GM12878 (cell line): ENCODE results near the gene ADAMTS6. TPM values are rescaled to one million over a fixed set of nuclear protein-coding genes. Genes with fewer than 3 reads are reported as not detected.

Source experiments
- ATAC-seq: fragments of 200-7000 bp; cut with Tn5 transposase; 3 replicates; pipeline ENCODE4 v1.9.1; 2020; ENCODE audit warnings: mild to moderate bottlenecking, moderate library complexity
- BruUV-seq: library from RNA; stranded (reverse); fragments of 400-500 nt; replicated peaks from 2 replicates; lab custom pipeline; 2021; lab: Mats Ljungman, UMichigan
- CTCF ChIA-PET: fragments of 300-600 bp; sonication (Branson Sonifier 250); formaldehyde crosslinking; extraction: SDS; loops from one replicate; lab custom pipeline; 2021; ENCODE audit warnings: inconsistent platforms; lab: Yijun Ruan, JAX
- POLR2A ChIA-PET: fragments of 350-600 bp; formaldehyde crosslinking; extraction: SDS; loops from one replicate; lab custom pipeline; 2021; ENCODE audit warnings: inconsistent platforms; lab: Charles Lee
- RAD21 ChIA-PET: fragments of 300-600 bp; sonication (Branson Sonifier 250); formaldehyde crosslinking; loops from one replicate; lab custom pipeline; 2023; ENCODE audit warnings: antibody characterized with exemption; ENCODE audit not compliant: unreplicated experiment; lab: Charles Lee
- SMC1A ChIA-PET: fragments of 300-600 bp; sonication (Branson Sonifier 250); formaldehyde crosslinking; loops from one replicate; lab custom pipeline; 2023; ENCODE audit not compliant: unreplicated experiment, uncharacterized antibody; lab: Charles Lee
- DNase-seq: peaks from one replicate; pipeline ENCODE4 v3.0.0-alpha.2; 2011; ENCODE audit warnings: low read depth, low spot score
- FAIRE-seq: peaks from 3 replicates; lab custom pipeline; 2011; peaks lifted over from hg19 to GRCh38; lab: Jason Lieb, UNC
- H2AFZ ChIP-seq: 2 replicates; pipeline ENCODE4 v1.6.0; 2011; ENCODE audit warnings: low read depth, low read length, control low read depth; ENCODE audit not compliant: control insufficient read depth
- H3K27ac ChIP-seq: 2 replicates; pipeline ENCODE4 v1.5.1; 2011; ENCODE audit warnings: control low read depth; ENCODE audit not compliant: control insufficient read depth, insufficient read depth
- H3K27me3 ChIP-seq, 2 experiments: replicated peaks in 1 of 2; 2 replicates each; pipeline versions ENCODE4 v1.6.0 to v1.6.1; 2011; ENCODE audit warnings: low read length in 1 of 2; ENCODE audit not compliant: control insufficient read depth in 2 of 2, insufficient read depth in 2 of 2
- H3K36me3 ChIP-seq, 2 experiments: 2 replicates each; pipeline ENCODE4 v1.5.1; 2011; ENCODE audit warnings: low read length in 1 of 2; ENCODE audit not compliant: control insufficient read depth in 2 of 2, insufficient read depth in 2 of 2
- H3K4me1 ChIP-seq: 2 replicates; pipeline ENCODE4 v1.6.1; 2011; ENCODE audit warnings: mild to moderate bottlenecking, low read length, moderate library complexity, mixed read lengths; ENCODE audit not compliant: control insufficient read depth, insufficient read depth
- H3K4me2 ChIP-seq: 2 replicates; pipeline ENCODE4 v1.6.0; 2011; ENCODE audit warnings: control low read depth; ENCODE audit not compliant: control insufficient read depth, insufficient read depth
- H3K4me3 ChIP-seq: fragments of 200-600 bp; sonication (generic); 2 replicates; pipeline ENCODE4 v1.5.1; 2016
- H3K79me2 ChIP-seq: 2 replicates; pipeline ENCODE4 v1.6.0; 2011; ENCODE audit warnings: low read length; ENCODE audit not compliant: control insufficient read depth, insufficient read depth
- H3K9ac ChIP-seq: 2 replicates; pipeline ENCODE4 v1.8.0; 2011; ENCODE audit warnings: low read length, control low read depth, mixed read lengths; ENCODE audit not compliant: control insufficient read depth, insufficient read depth
- H3K9me3 ChIP-seq: replicated peaks from 3 replicates; pipeline ENCODE4 v1.5.1; 2011; ENCODE audit warnings: mild to moderate bottlenecking, low read length; ENCODE audit not compliant: control insufficient read depth, insufficient read depth
- H4K20me1 ChIP-seq: 2 replicates; pipeline ENCODE4 v1.6.0; 2011; ENCODE audit not compliant: control insufficient read depth, insufficient read depth
- CREB1 ChIP-seq: IDR thresholded peaks from 2 replicates; pipeline ENCODE4 v1.6.1; 2012; ENCODE audit warnings: low read depth, mild to moderate bottlenecking, inconsistent platforms
- HDAC2 ChIP-seq: fragments of 200-600 bp; sonication (generic); IDR thresholded peaks from 2 replicates; pipeline ENCODE4 v1.6.1; 2017
- MLLT1 ChIP-seq: fragments of 450-650 bp; IDR thresholded peaks from 2 replicates; pipeline ENCODE4 v1.6.1; 2016; ENCODE audit warnings: mild to moderate bottlenecking
- NKRF ChIP-seq: fragments of 450-650 bp; conservative IDR thresholded peaks from 2 replicates; pipeline ENCODE4 v1.6.1; 2017; ENCODE audit warnings: mild to moderate bottlenecking, moderate library complexity
- NR2C2 ChIP-seq: IDR thresholded peaks from 2 replicates; pipeline ENCODE4 v1.6.1; 2011; ENCODE audit warnings: borderline replicate concordance, low read depth; ENCODE audit not compliant: control insufficient read depth, insufficient read length
- PAX8 ChIP-seq: fragments of 450-650 bp; IDR thresholded peaks from 2 replicates; pipeline ENCODE4 v1.6.1; 2017; ENCODE audit warnings: mild to moderate bottlenecking, moderate library complexity
- POLR2AphosphoS5 ChIP-seq: IDR thresholded peaks from 2 replicates; pipeline ENCODE4 v1.6.1; 2011; ENCODE audit warnings: mild to moderate bottlenecking, low read length, inconsistent platforms
- RAD51 ChIP-seq: fragments of 450-650 bp; IDR thresholded peaks from 2 replicates; pipeline ENCODE4 v1.6.1; 2016; ENCODE audit warnings: moderate library complexity, mild to moderate bottlenecking, inconsistent platforms
- SIN3A ChIP-seq: IDR thresholded peaks from 2 replicates; pipeline ENCODE4 v1.6.1; 2012; ENCODE audit warnings: low read depth, low read length, improper control_type of control experiment
- SMAD1 ChIP-seq: fragments of 450-650 bp; IDR thresholded peaks from 2 replicates; pipeline ENCODE4 v1.6.1; 2018; ENCODE audit warnings: mild to moderate bottlenecking, low read depth; ENCODE audit not compliant: partially characterized antibody
- SREBF2 ChIP-seq: IDR thresholded peaks from 2 replicates; pipeline ENCODE4 v1.6.1; 2012; ENCODE audit warnings: mild to moderate bottlenecking, low read length
- SUPT20H ChIP-seq: IDR thresholded peaks from 2 replicates; pipeline ENCODE4 v1.6.1; 2011; ENCODE audit warnings: low read depth, mild to moderate bottlenecking, low read length, moderate library complexity, borderline replicate concordance; ENCODE audit not compliant: control insufficient read depth
- TCF7 ChIP-seq: IDR thresholded peaks from 2 replicates; pipeline ENCODE4 v1.6.1; 2014; ENCODE audit warnings: antibody characterized with exemption, borderline replicate concordance
- USF1 ChIP-seq: IDR thresholded peaks from 2 replicates; pipeline ENCODE4 v1.6.1; 2011; ENCODE audit warnings: borderline replicate concordance, low read depth, mild to moderate bottlenecking, moderate library complexity, mixed read lengths, low read length; ENCODE audit not compliant: insufficient read depth; ENCODE audit errors: extremely low read length
- YBX1 ChIP-seq: fragments of 450-650 bp; IDR thresholded peaks from 2 replicates; pipeline ENCODE4 v1.6.1; 2016; ENCODE audit warnings: antibody characterized with exemption
- ZBED1 ChIP-seq: IDR thresholded peaks from 2 replicates; pipeline ENCODE4 v1.6.1; 2016; ENCODE audit warnings: borderline replicate concordance
- ZNF217 ChIP-seq: fragments of 450-650 bp; IDR thresholded peaks from 2 replicates; pipeline ENCODE4 v1.6.1; 2017; ENCODE audit warnings: antibody characterized with exemption, mild to moderate bottlenecking
- WGBS: methylation state at CpG from one replicate; pipeline ENCODE4 v1.1.6; 2016; ENCODE audit warnings: low lambda C conversion rate; ENCODE audit not compliant: insufficient replicate concordance, insufficient coverage; ENCODE audit errors: missing lambda C conversion rate; 5-methylcytosine and 5-hydroxymethylcytosine counted together
- in situ Hi-C: fragments of 300-500 bp; cut with MboI; formaldehyde crosslinking; loops from 9 replicates; pipeline ENCODE4 v1.14.3; 2018; ENCODE audit warnings: mixed read lengths
- intact Hi-C: fragments of 100-400 bp; cut with micrococcal nuclease; formaldehyde crosslinking; loops from one replicate; pipeline ENCODE4 v1.14.2; 2022; ENCODE audit not compliant: unreplicated experiment
- polyA plus RNA-seq, 11 experiments: library from polyadenylated mRNA; depleted of rRNA in 4 of 11; unstranded in 6 of 11; stranded (reverse) in 5 of 11; fragments of >200 nt; fragmentation: Nextera tagmentation in 4 of 11; fragmentation: Illumina TruSeq in 1 of 11; extraction: Ambion mirVana in 4 of 11; extraction: Trizol in 1 of 11; gene quantifications; 1 replicate in 1 of 11; 2 replicates in 10 of 11; pipeline versions ENCODE4 v1.2.1 to v1.2.3, GENCODE V29; 2011 to 2016; ENCODE audit warnings: inconsistent platforms in 2 of 11, missing spikeins in 2 of 11, low read depth in 1 of 11
- total RNA-seq, 4 experiments: library from RNA; depleted of rRNA in 3 of 4; stranded (reverse); fragments of >200 nt in 3 of 4; fragmentation: Illumina TruSeq in 1 of 4; extraction: Trizol in 1 of 4; gene quantifications; 2 replicates each; pipeline versions ENCODE4 v1.2.1 to v1.2.3, GENCODE V29; 2013 to 2021

The ADAMTS6 gene
- total and polyA plus RNA-seq, 10 of the 15 experiments (the other 5 are each of a cell fraction or from before 2014, with no cell fraction given), result 1.1 to 12.3 (median 6.5) TPM

GRCh38 chr5:65152131-65152530 lies 329.6 kb downstream of the ADAMTS6 start:
- no peak overlapping the region for H3K9ac ChIP-seq
- no peak overlapping the region for H2AFZ ChIP-seq
- FAIRE-seq, result no peak
- 75% methylated on average over 2 of the region's 2 CpGs for WGBS
- ChIA-PET CTCF (no interaction called here), SMC1A (no interaction called here), POLR2A (no interaction called here), RAD21 (no interaction called here)
- BruUV-seq, result no TSS peak
- no peak overlapping the region for H3K4me2 ChIP-seq
- H4K20me1 ChIP-seq, result no peaks in the 10 kb centered on the region
- no peak for ATAC-seq
- in situ Hi-C loops (no loop called here), intact Hi-C loops (no loop called here)
- H3K9me3 ChIP-seq, result no peaks in the 10 kb centered on the region
- H3K4me1 ChIP-seq, result no peaks in the 10 kb centered on the region
- no peak overlapping the region for H3K4me3 ChIP-seq
- no peaks in the 10 kb centered on the region for H3K27me3 ChIP-seq
- no peak overlapping the region for H3K27ac ChIP-seq
- TF ChIP-seq HDAC2 (no peak), TCF7 (no peak), SMAD1 (no peak), USF1 (no peak), POLR2AphosphoS5 (no peak), SIN3A (no peak), YBX1 (no peak), RAD51 (no peak), MLLT1 (no peak), ZBED1 (no peak), SREBF2 (no peak), SUPT20H (no peak), NR2C2 (no peak), NKRF (no peak), CREB1 (no peak), PAX8 (no peak), ZNF217 (no peak)
- no peaks in the 10 kb centered on the region for H3K79me2 ChIP-seq
- no peaks in the 10 kb centered on the region for H3K36me3 ChIP-seq
- no peak for DNase-seq
